GM18868 (cell line): ENCODE data around the gene ZP1.

Source experiments
- ATAC-seq: cut with Tn5 transposase; IDR thresholded peaks from one replicate; pipeline ENCODE4 v1.9.1; 2021; ENCODE audit warnings: mild to moderate bottlenecking, moderate library complexity; ENCODE audit not compliant: unreplicated experiment

The ZP1 gene

GRCh38 chr11:60858731-60859464 lies 8.4 kb upstream of the ZP1 start:
- no peak for ATAC-seq

GRCh38 chr11:60859616-60860250 lies 7.6 kb upstream of the ZP1 start:
- ATAC-seq = no peak

- no peak for ATAC-seq
Measured at GRCh38 chr11:60860943-60861342, 6.4 kb upstream of the ZP1 start.

DNA sequence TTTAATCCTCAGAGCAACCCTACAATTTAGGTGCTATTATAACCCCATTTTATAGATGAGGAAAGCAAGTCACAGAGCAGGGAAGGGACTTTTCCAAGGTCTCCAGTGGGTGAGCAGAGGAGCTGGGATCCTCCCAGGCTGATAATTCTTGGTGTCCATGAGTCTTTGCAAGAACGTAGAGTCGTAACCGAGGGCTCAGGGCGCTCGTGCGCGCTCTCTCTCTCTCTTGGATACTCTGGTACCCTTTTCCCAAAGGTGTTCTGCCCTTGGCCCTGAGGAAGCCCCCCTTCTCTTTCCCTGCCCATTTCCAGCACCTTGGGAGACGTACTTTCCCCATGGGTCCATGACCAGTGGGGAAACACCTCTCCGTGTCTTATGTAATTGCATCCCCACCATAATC lies 5.2 kb upstream of the ZP1 start:
- no peak for ATAC-seq

- ATAC-seq = no peak
Measured at GRCh38 chr11:60863550-60864521, 3.5 kb upstream of the ZP1 start.

- no peak for ATAC-seq
Measured at GRCh38 chr11:60864856-60865513, 2.4 kb upstream of the ZP1 start.

DNA sequence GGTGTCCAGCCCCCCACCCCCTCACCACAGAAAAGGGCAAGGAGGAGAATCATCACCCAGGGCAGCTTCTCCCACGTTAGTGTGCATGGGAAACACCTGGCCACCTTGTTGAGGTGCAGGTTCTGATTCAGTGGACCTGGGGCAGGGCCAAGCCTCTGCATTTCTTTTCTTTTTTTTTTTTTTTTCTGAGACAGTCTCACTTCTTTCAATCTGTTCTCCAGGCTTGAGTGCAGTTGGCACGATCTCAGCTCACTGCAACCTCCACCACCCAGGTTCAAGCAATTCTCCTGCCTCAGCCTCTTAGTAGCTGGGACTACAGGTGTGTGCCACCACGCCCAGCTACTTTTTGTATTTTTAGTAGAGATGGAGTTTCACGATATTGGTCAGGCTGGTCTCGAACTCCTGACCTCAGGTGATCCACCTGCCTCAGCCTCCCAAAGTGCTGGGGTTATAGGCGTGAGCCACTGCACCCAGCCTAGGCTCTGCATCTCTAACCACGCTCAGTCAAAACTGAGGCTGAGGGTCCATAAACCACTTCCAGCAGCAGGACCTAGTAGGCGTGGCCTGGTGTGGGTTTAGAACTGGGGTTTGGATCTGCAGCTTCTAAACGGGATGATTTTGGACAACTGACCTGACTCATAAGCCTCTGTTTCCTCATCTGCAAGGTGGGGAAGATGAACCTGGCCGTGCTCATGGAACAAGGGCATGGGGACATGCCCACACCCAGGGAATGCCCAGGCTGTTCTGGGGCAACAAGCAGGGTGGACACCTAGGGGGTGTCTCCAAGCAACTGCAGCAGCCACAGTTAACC lies 734 bp downstream of the ZP1 start:
- ATAC-seq = no peak

DNA sequence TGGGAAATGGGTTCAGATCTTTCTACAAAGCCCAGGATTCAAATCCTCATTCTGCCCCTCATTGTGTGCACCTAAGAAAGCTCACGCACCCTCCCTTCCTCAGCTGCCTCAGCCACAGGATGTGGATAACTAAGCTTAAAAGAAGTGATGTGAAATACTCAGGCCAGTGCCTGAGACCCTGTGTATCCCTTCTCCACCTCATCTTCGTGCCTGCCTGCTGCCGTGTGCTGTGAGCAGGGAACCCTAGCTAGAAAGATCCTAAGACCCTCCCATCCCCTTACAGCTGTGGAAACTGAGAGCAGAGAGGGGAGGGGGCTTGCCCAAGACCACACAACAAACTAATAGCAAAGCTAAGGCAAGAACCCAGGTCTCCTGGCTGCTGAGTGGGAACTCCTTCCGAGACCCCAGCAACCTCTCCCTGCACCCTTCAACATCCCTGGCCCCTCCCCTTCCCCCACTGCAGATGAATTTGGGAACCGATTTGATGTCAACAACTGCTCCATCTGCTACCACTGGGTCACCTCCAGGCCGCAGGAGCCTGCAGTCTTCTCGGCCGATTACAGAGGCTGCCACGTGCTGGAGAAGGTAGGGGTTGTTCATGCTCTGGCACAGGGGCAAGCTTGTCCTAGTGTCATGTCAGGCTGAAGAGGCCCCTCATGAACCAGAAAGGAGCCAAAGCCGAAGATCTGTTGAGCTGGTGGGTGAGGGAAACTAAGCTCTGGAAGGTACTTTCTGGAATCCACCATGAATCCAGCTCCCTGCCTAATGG lies 1.5 kb downstream of the ZP1 start:
- no peak for ATAC-seq

DNA sequence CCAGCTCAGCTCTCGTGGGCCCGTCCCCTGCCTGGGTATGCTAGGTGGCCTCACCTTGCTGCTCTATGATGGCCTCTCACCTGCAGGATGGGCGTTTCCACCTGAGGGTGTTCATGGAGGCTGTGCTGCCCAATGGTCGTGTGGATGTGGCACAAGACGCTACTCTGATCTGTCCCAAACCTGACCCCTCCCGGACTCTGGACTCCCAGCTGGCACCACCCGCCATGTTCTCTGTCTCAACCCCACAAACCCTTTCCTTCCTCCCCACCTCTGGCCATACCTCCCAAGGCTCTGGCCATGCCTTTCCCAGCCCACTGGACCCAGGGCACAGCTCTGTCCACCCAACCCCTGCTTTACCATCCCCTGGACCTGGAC lies 2.1 kb downstream of the ZP1 start:
- no peak for ATAC-seq

- no peak for ATAC-seq
Measured at GRCh38 chr11:60870276-60870675, 2.9 kb downstream of the ZP1 start.

- no peak for ATAC-seq
Measured at GRCh38 chr11:60870733-60871377, 3.5 kb downstream of the ZP1 start.

GRCh38 chr11:60871378-60872061 lies 4.2 kb downstream of the ZP1 start:
- no peak for ATAC-seq

DNA sequence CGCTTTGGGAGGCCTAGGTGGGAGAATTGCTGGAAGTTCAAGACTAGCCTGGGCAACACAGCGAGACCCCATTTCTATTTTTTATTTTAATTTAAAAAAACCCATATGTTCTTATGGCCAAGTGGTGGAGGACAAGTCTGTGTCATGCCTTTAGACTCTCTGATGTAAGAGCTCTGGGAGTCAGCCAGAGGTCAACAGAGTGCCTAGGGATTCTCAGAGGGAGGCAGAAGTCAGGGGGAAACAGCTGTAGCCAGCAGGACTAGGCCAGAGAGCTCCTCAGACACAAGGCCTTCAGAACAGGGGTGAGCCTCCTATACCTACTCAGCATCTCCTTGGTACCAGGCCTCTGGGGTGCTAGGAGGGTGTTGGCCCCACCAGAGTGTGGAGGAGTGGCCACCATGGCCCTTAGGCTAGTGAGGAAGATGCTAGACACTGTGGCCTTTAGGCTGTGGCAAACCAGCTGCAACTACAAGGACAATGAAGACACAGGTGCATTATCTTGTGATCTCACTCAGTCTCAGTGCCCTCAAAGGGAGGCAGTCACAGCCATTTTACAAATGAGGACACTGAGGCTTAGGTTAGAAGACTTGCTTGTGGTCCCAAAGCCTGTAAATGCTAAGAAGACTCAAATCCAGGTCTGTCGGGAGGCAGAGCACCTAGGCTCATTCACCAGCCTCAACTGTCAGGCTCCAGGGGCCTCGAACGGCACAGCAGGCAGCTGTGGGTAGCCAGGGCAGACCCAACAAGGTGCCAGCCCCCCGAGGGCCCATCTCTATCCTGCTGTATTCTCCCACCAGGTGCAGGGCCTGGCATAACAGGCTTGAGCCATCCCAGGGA lies 5.0 kb downstream of the ZP1 start:
- no peak for ATAC-seq

- ATAC-seq = no peak
Measured at GRCh38 chr11:60872961-60873524, 5.7 kb downstream of the ZP1 start.

DNA sequence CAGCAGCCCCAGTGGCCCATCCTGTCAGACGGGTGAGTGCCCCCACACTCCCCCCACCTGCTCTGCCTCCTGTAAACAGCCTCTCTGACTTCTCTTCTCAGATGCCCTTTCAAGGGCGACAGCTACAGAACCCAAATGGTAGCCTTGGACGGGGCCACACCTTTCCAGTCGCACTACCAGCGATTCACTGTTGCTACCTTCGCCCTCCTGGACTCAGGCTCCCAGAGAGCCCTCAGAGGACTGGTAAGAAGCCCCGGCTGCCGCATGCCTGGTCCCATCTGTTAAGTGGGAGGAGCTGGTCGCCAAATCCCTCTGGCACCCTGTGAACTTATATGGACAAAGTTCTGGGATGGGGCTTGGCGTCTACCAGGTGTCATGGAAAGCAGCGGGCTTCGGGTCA lies 6.2 kb downstream of the ZP1 start:
- ATAC-seq = no peak

DNA sequence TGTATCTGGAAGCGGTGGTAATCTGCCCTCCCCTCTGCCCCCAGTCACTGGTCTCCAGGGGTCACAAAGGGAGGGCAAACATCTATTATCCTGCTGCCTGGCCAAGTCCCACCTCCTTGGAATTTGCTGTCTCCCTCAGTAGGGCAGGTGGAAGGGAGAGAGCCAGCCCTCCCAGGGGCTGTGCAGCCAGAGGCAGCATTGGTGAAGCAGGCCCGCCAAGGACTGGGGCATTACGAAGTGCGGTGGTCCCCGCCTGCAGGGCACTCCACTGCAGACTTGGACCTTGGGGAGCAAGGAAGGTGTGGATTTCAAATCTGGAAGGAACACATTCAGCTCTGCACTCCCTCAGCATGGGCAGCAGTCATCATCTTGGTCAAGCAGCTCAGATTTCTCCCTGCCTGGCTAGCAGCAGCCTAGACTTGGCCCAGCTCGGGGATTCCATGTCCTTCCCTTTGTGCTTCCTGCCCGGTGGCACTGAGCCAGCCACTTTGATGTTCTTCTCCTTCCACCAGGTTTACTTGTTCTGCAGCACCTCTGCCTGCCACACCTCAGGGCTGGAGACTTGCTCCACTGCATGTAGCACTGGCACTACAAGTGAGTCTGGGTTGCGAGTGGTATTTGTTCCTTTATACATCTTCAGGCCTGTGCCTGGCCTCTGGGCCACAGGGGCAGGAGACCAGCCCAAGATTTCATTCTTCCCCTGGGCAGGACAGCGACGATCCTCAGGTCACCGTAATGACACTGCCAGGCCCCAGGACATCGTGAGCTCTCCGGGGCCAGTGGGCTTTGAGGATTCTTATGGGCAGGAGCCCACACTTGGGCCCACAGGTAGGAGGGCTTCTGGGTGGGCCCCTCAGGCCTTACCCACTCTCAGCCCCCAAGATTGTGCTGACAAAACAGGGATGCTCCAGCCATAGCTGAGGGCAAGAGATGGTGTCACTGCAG lies 7.4 kb downstream of the ZP1 start:
- ATAC-seq = no peak
